Hepatocyte (in vitro differentiated cells): ENCODE data around the gene DCUN1D2.

Experiments
- EZH2 ChIP-seq: fragments of 200-600 bp; sonication (generic); IDR thresholded peaks from 2 replicates; pipeline ENCODE4 v1.6.1; 2016; ENCODE audit warnings: antibody characterized with exemption, mild to moderate bottlenecking, borderline replicate concordance
- EZH2phosphoT487 ChIP-seq: fragments of 200-600 bp; sonication (generic); IDR thresholded peaks from one replicate; pipeline ENCODE4 v1.6.1; 2018; ENCODE audit warnings: antibody characterized with exemption, mild to moderate bottlenecking, low read depth, moderate library complexity; ENCODE audit not compliant: unreplicated experiment, severe bottlenecking
- TF ChIP-seq, protein P1 (sequence below): fragments of 200-600 bp; sonication (generic); IDR thresholded peaks from 2 replicates; pipeline ENCODE4 v1.5.1; 2016; ENCODE audit warnings: antibody characterized with exemption, mild to moderate bottlenecking; ENCODE audit not compliant: poor library complexity

DNA sequence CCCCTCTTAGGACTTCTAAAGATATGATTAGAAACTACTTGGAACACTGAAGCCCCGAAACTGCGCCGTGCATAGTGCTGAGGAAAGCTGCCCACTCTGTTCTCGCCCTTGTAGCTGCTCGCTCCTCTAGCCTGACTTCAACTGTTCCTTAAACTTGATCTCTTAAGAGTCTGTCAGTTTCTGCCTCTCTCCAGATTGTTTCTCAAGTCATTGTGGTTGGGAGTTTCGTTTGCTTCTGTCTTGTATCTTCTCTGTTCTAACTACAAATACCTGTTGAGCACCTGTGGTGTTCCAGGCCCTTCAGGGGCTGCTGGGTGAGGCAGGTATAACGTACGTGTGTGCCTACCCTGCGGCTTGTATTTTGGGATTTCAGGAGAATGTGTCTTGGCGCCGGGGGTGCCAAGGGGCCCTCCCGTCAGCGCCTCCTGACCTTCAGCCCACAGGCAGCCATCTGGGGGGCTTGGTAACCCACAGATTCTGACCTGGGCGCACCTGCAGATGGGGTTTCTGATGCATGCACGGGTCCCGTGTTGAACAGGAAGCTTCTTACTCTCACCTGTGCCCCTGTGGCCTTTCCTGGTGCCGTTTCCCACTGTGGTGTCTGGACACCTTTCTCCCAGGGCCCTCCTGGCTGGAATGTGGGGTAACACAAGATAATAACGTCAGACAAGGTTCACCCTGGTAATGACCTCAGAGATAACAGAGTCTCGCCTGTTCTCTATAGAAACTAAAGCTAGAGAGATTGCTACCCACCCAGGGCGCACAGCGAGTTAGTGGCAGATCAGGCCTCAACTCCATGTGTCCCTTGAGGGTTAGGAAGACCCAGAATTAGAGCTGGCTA is 17.2 kb upstream of the DCUN1D2 start:
- TF ChIP-seq, protein P1, sequence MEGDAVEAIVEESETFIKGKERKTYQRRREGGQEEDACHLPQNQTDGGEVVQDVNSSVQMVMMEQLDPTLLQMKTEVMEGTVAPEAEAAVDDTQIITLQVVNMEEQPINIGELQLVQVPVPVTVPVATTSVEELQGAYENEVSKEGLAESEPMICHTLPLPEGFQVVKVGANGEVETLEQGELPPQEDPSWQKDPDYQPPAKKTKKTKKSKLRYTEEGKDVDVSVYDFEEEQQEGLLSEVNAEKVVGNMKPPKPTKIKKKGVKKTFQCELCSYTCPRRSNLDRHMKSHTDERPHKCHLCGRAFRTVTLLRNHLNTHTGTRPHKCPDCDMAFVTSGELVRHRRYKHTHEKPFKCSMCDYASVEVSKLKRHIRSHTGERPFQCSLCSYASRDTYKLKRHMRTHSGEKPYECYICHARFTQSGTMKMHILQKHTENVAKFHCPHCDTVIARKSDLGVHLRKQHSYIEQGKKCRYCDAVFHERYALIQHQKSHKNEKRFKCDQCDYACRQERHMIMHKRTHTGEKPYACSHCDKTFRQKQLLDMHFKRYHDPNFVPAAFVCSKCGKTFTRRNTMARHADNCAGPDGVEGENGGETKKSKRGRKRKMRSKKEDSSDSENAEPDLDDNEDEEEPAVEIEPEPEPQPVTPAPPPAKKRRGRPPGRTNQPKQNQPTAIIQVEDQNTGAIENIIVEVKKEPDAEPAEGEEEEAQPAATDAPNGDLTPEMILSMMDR, result no peak
- no peak for TF ChIP-seq EZH2
- TF ChIP-seq EZH2phosphoT487, result no peak
